MM.1S (cell line): ENCODE results near the gene MGAT5.

Experiments used
- DNase-seq: peaks from one replicate; pipeline ENCODE4 v3.0.0-alpha.2; 2015
- H2AFZ ChIP-seq: fragments of 300-600 bp; sonication (generic); 2 replicates; pipeline ENCODE4 v1.6.0; 2016; ENCODE audit warnings: antibody characterized with exemption, low read length
- H3F3A ChIP-seq: fragments of 300-600 bp; sonication (generic); 2 replicates; pipeline ENCODE4 v1.6.1; 2016; ENCODE audit warnings: mild to moderate bottlenecking, antibody characterized with exemption, low read length, moderate library complexity, mixed read lengths; ENCODE audit not compliant: insufficient read depth
- H3K27ac ChIP-seq: fragments of 300-600 bp; sonication (generic); 2 replicates; pipeline ENCODE4 v1.5.1; 2016; ENCODE audit warnings: mild to moderate bottlenecking, low read length
- H3K27me3 ChIP-seq: fragments of 300-600 bp; sonication (generic); replicated peaks from 2 replicates; pipeline ENCODE4 v1.6.0; 2016; ENCODE audit warnings: low read length; ENCODE audit not compliant: insufficient read depth
- H3K36me3 ChIP-seq: fragments of 300-600 bp; sonication (generic); replicated peaks from 2 replicates; pipeline ENCODE4 v1.6.1; 2016; ENCODE audit warnings: mild to moderate bottlenecking, low read length, mixed read lengths; ENCODE audit not compliant: insufficient read depth
- H3K4me1 ChIP-seq: fragments of 300-600 bp; sonication (generic); 2 replicates; pipeline ENCODE4 v1.6.1; 2016; ENCODE audit warnings: low read length, mixed read lengths
- H3K4me2 ChIP-seq: fragments of 300-600 bp; sonication (generic); 2 replicates; pipeline ENCODE4 v1.6.0; 2016; ENCODE audit warnings: low read depth, low read length
- H3K4me3 ChIP-seq: fragments of 300-600 bp; sonication (generic); 2 replicates; pipeline ENCODE4 v1.5.1; 2016; ENCODE audit warnings: low read length, mixed read lengths
- H3K79me2 ChIP-seq: fragments of 300-600 bp; sonication (generic); 2 replicates; pipeline ENCODE4 v1.6.1; 2016; ENCODE audit warnings: mixed run types, low read length, mixed read lengths
- H3K9ac ChIP-seq: fragments of 300-600 bp; sonication (generic); 2 replicates; pipeline ENCODE4 v1.6.1; 2016; ENCODE audit warnings: low read length, mixed read lengths
- H3K9me2 ChIP-seq: fragments of 300-600 bp; sonication (generic); replicated peaks from 2 replicates; pipeline ENCODE4 v1.6.1; 2016; ENCODE audit warnings: mild to moderate bottlenecking, low read length, mixed read lengths; ENCODE audit not compliant: insufficient read depth
- H3K9me3 ChIP-seq: fragments of 300-600 bp; sonication (generic); replicated peaks from 2 replicates; pipeline ENCODE4 v1.6.1; 2016; ENCODE audit warnings: mild to moderate bottlenecking, low read length, mixed read lengths; ENCODE audit not compliant: insufficient read depth
- H4K20me1 ChIP-seq: fragments of 300-600 bp; sonication (generic); 2 replicates; pipeline ENCODE4 v1.6.1; 2016; ENCODE audit warnings: mild to moderate bottlenecking, low read length, moderate library complexity, mixed read lengths; ENCODE audit not compliant: insufficient read depth
- CTCF ChIP-seq: fragments of 300-600 bp; sonication (generic); IDR thresholded peaks from 2 replicates; pipeline ENCODE4 v1.5.1; 2016; ENCODE audit warnings: antibody characterized with exemption, low read length, mixed read lengths
- EZH2 ChIP-seq: fragments of 300-600 bp; sonication (generic); optimal IDR thresholded peaks from 2 replicates; pipeline ENCODE3; 2017; ENCODE audit warnings: low read depth, mild to moderate bottlenecking, antibody characterized with exemption, low read length, mixed read lengths
- EZH2phosphoT487 ChIP-seq: fragments of 300-600 bp; sonication (generic); IDR thresholded peaks from 2 replicates; pipeline ENCODE4 v1.6.1; 2018; ENCODE audit warnings: antibody characterized with exemption, low read length

MGAT5 gene

GRCh38 chr2:134379293-134379692, 125.4 kb downstream of the MGAT5 start:
- Histone ChIP-seq H3F3A (no peaks in the 10 kb centered on the region), H3K27ac (no peak overlapping the region), H3K36me3 (no peaks in the 10 kb centered on the region), H3K27me3 (no peaks in the 10 kb centered on the region), H3K4me3 (no peak overlapping the region), H3K4me2 (no peak overlapping the region), H3K9me3 (no peaks in the 10 kb centered on the region), H3K79me2 (no peaks in the 10 kb centered on the region), H4K20me1 (no peaks in the 10 kb centered on the region), H3K9me2 (no peaks in the 10 kb centered on the region), H3K4me1 (no peaks in the 10 kb centered on the region), H2AFZ (no peak overlapping the region), H3K9ac (no peak overlapping the region)
- no peak for DNase-seq
- TF ChIP-seq EZH2phosphoT487 (no peak), CTCF (no peak), EZH2 (no peak)

GRCh38 chr2:134379722-134380121, 125.8 kb downstream of the MGAT5 start:
- Histone ChIP-seq H3K4me1 (no peaks in the 10 kb centered on the region), H3K36me3 (no peaks in the 10 kb centered on the region), H3K9ac (no peak overlapping the region), H3K9me2 (no peaks in the 10 kb centered on the region), H3K9me3 (no peaks in the 10 kb centered on the region), H3F3A (no peaks in the 10 kb centered on the region), H3K27ac (no peak overlapping the region), H2AFZ (no peak overlapping the region), H4K20me1 (no peaks in the 10 kb centered on the region), H3K27me3 (no peaks in the 10 kb centered on the region), H3K4me3 (no peak overlapping the region), H3K79me2 (no peaks in the 10 kb centered on the region), H3K4me2 (no peak overlapping the region)
- DNase-seq = no peak
- TF ChIP-seq CTCF = no peak
- no peak for TF ChIP-seq EZH2

GRCh38 chr2:134381141-134381540, 127.3 kb downstream of the MGAT5 start:
- H3F3A ChIP-seq = no peaks in the 10 kb centered on the region
- H4K20me1 ChIP-seq = no peaks in the 10 kb centered on the region
- no peak overlapping the region for H2AFZ ChIP-seq
- TF ChIP-seq EZH2phosphoT487 (no peak), CTCF (no peak), EZH2 (no peak)
- H3K27ac ChIP-seq = no peak overlapping the region
- no peak overlapping the region for H3K4me3 ChIP-seq
- H3K9me3 ChIP-seq = no peaks in the 10 kb centered on the region
- H3K4me2 ChIP-seq = no peak overlapping the region
- no peaks in the 10 kb centered on the region for H3K27me3 ChIP-seq
- H3K9me2 ChIP-seq = no peaks in the 10 kb centered on the region
- no peak overlapping the region for H3K9ac ChIP-seq
- H3K36me3 ChIP-seq = no peaks in the 10 kb centered on the region
- H3K4me1 ChIP-seq = no peaks in the 10 kb centered on the region
- H3K79me2 ChIP-seq = no peaks in the 10 kb centered on the region
- no peak for DNase-seq

- Histone ChIP-seq H3K27me3 (no peaks in the 10 kb centered on the region), H3K79me2 (no peaks in the 10 kb centered on the region)
- DNase-seq = no peak
Observed at GRCh38 chr2:134384131-134384530, 130.3 kb downstream of the MGAT5 start.

More at GRCh38 chr2:134384131-134384530, 130.3 kb downstream of the MGAT5 start:
- H2AFZ ChIP-seq = no peak overlapping the region
- no peaks in the 10 kb centered on the region for H3K4me1 ChIP-seq
- no peaks in the 10 kb centered on the region for H3K36me3 ChIP-seq
- H4K20me1 ChIP-seq = no peaks in the 10 kb centered on the region
- no peak overlapping the region for H3K4me3 ChIP-seq
- H3K9me3 ChIP-seq = no peaks in the 10 kb centered on the region
- no peaks in the 10 kb centered on the region for H3F3A ChIP-seq
- no peak overlapping the region for H3K4me2 ChIP-seq
- TF ChIP-seq EZH2phosphoT487 (no peak), CTCF (no peak), EZH2 (no peak)
- H3K27ac ChIP-seq = no peak overlapping the region
- H3K9ac ChIP-seq = no peak overlapping the region
- H3K9me2 ChIP-seq = no peaks in the 10 kb centered on the region
